Activated B cell treated with CpG ODN at 0.5 μM for 24 hours (primary cell): ENCODE results near the gene DGAT2. TPM values are rescaled to one million over a fixed set of nuclear protein-coding genes. Genes with fewer than 3 reads are reported as not detected.

ENCODE experiments used
- ATAC-seq: fragments of 200-7000 bp; cut with Tn5 transposase; one replicate; pipeline ENCODE4 v1.10.0; 2021; ENCODE audit warnings: low read depth, mild to moderate bottlenecking, moderate library complexity
- CTCF ChIA-PET: fragments of 350-600 bp; sonication (Branson Sonifier 250); formaldehyde crosslinking; loops from one replicate; lab custom pipeline; 2021; ENCODE audit warnings: antibody characterized with exemption; lab: Charles Lee
- POLR2A ChIA-PET: fragments of 350-600 bp; sonication (Branson Sonifier 250); formaldehyde crosslinking; loops from one replicate; lab custom pipeline; 2021; ENCODE audit warnings: antibody characterized with exemption; lab: Charles Lee
- DNase-seq: peaks from one replicate; pipeline ENCODE4 v3.0.0; 2022
- H3K27ac Mint-ChIP-seq: one replicate; pipeline ENCODE4 v1.8.0; 2020; ENCODE audit warnings: mixed read lengths
- H3K27me3 Mint-ChIP-seq: one replicate; pipeline ENCODE4 v1.8.0; 2021; ENCODE audit warnings: mixed read lengths
- H3K36me3 Mint-ChIP-seq: one replicate; pipeline ENCODE4 v1.8.0; 2021; ENCODE audit warnings: low read depth, mixed read lengths
- H3K4me1 Mint-ChIP-seq: one replicate; pipeline ENCODE4 v1.8.0; 2021; ENCODE audit warnings: mixed read lengths
- H3K4me3 Mint-ChIP-seq: one replicate; pipeline ENCODE4 v1.8.0; 2020; ENCODE audit warnings: mild to moderate bottlenecking, mixed read lengths
- H3K9me3 Mint-ChIP-seq: one replicate; pipeline ENCODE4 v1.8.0; 2020; ENCODE audit warnings: mixed read lengths
- CTCF ChIP-seq: fragments of 200-600 bp; IDR thresholded peaks from one replicate; pipeline ENCODE4 v1.8.0; 2022; ENCODE audit warnings: antibody characterized with exemption, mild to moderate bottlenecking
- intact Hi-C: fragments of 100-400 bp; cut with micrococcal nuclease; formaldehyde crosslinking; loops from one replicate; pipeline ENCODE4 v1.15.1; 2024
- total RNA-seq: library from RNA; stranded (reverse); gene quantifications from 2 replicates; pipeline ENCODE4 v1.2.3, GENCODE V29; 2022

The DGAT2 gene
- total RNA-seq, 1 donor from 2014 or later, result 7.9 TPM

- H3K4me3 Mint-ChIP-seq, result peak overlapping the region; percentile 83
- H3K36me3 Mint-ChIP-seq, result no peaks in the 10 kb centered on the region
- H3K27ac Mint-ChIP-seq, result no peak overlapping the region
- no peaks in the 10 kb centered on the region for H3K9me3 Mint-ChIP-seq
- intact Hi-C loops, result no loop called here
- no peaks in the 10 kb centered on the region for H3K27me3 Mint-ChIP-seq
- ATAC-seq (no peak), DNase-seq (no peak)
- no peak for TF ChIP-seq CTCF
- ChIA-PET CTCF (interaction anchor here (0.7 kb wide), 1 partner anchor 30 kb away, joined by 3 read pairs; no protein-coding TSS in a partner anchor), POLR2A (no interaction called here)
- peaks cover 71% of the 10 kb centered on the region for H3K4me1 Mint-ChIP-seq
Measured at GRCh38 chr11:75770102-75770501, 1.5 kb downstream of the DGAT2 start.

GRCh38 chr11:75771646-75772410 is 3.2 kb downstream of the DGAT2 start:
- CTCF ChIA-PET, result no interaction called here
- H3K4me3 Mint-ChIP-seq, result no peak overlapping the region

GRCh38 chr11:75773595-75774353 is 5.2 kb downstream of the DGAT2 start:
- H3K27ac Mint-ChIP-seq, result peak overlapping the region; percentile 76
- intact Hi-C loops, result loop anchor here (1.0 to 2.0 kb wide), 5 partner anchors 42 to 100 kb away; partner anchors contain the start of gene UVRAG
- peak overlapping the region; percentile 1 for H3K4me3 Mint-ChIP-seq
- DNase-seq (peak; percentile 42), ATAC-seq (peak; percentile 80)
- H3K4me1 Mint-ChIP-seq, result peaks cover 80% of the 10 kb centered on the region
- H3K27me3 Mint-ChIP-seq, result no peaks in the 10 kb centered on the region
- ChIA-PET POLR2A (interaction anchor here (0.6 to 1.8 kb wide), 11 partner anchors 8 to 120 kb away, joined by 3 to 6 read pairs (median 5); no protein-coding TSS in a partner anchor), CTCF (interaction anchor here (1.0 to 1.8 kb wide), 3 partner anchors 29 to 93 kb away, joined by 3 to 8 read pairs (median 3); no protein-coding TSS in a partner anchor)
- no peaks in the 10 kb centered on the region for H3K9me3 Mint-ChIP-seq
- H3K36me3 Mint-ChIP-seq, result peaks cover 3% of the 10 kb centered on the region
- no peak for TF ChIP-seq CTCF

More at GRCh38 chr11:75771646-75772410, 3.2 kb downstream of the DGAT2 start:
- TF ChIP-seq CTCF, result no peak
- Mint-ChIP-seq H3K36me3 (peaks cover 3% of the 10 kb centered on the region), H3K4me1 (peaks cover 77% of the 10 kb centered on the region), H3K27ac (peak overlapping the region; percentile 76), H3K27me3 (no peaks in the 10 kb centered on the region), H3K9me3 (no peaks in the 10 kb centered on the region)
- POLR2A ChIA-PET, result no interaction called here
- DNase-seq (no peak), ATAC-seq (no peak)
- intact Hi-C loops, result loop anchor here (2.0 kb wide), 1 partner anchor 53 kb away; no protein-coding TSS in a partner anchor

GRCh38 chr11:75775056-75775455 is 6.5 kb downstream of the DGAT2 start:
- intact Hi-C loops, result no loop called here
- ChIA-PET CTCF (interaction anchor here (0.9 kb wide), 1 partner anchor 28 kb away, joined by 4 read pairs; no protein-coding TSS in a partner anchor), POLR2A (interaction anchor here (0.7 kb wide), 1 partner anchor 432 kb away, joined by 3 read pairs; no protein-coding TSS in a partner anchor)
- TF ChIP-seq CTCF, result no peak
- Mint-ChIP-seq H3K4me1 (peaks cover 75% of the 10 kb centered on the region), H3K9me3 (no peaks in the 10 kb centered on the region), H3K27me3 (no peaks in the 10 kb centered on the region), H3K27ac (no peak overlapping the region), H3K4me3 (no peak overlapping the region), H3K36me3 (peaks cover 3% of the 10 kb centered on the region)
- DNase-seq (no peak), ATAC-seq (no peak)
